ENCODE results near the gene LRCH1.
A peak's percentile ranks its signal among the peaks of the same experiment; 100 is the strongest.
"Not testable (repeated sequence)": the region's sequence is repeated elsewhere in the genome, so short reads cannot be mapped to it uniquely, and the experiment has no call there.

LRCH1 gene, protein sequence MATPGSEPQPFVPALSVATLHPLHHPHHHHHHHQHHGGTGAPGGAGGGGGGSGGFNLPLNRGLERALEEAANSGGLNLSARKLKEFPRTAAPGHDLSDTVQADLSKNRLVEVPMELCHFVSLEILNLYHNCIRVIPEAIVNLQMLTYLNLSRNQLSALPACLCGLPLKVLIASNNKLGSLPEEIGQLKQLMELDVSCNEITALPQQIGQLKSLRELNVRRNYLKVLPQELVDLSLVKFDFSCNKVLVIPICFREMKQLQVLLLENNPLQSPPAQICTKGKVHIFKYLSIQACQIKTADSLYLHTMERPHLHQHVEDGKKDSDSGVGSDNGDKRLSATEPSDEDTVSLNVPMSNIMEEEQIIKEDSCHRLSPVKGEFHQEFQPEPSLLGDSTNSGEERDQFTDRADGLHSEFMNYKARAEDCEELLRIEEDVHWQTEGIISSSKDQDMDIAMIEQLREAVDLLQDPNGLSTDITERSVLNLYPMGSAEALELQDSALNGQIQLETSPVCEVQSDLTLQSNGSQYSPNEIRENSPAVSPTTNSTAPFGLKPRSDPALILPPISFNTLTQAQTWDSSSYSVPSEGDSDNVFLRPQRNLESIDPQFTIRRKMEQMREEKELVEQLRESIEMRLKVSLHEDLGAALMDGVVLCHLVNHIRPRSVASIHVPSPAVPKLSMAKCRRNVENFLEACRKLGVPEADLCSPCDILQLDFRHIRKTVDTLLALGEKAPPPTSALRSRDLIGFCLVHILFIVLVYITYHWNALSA

DNA sequence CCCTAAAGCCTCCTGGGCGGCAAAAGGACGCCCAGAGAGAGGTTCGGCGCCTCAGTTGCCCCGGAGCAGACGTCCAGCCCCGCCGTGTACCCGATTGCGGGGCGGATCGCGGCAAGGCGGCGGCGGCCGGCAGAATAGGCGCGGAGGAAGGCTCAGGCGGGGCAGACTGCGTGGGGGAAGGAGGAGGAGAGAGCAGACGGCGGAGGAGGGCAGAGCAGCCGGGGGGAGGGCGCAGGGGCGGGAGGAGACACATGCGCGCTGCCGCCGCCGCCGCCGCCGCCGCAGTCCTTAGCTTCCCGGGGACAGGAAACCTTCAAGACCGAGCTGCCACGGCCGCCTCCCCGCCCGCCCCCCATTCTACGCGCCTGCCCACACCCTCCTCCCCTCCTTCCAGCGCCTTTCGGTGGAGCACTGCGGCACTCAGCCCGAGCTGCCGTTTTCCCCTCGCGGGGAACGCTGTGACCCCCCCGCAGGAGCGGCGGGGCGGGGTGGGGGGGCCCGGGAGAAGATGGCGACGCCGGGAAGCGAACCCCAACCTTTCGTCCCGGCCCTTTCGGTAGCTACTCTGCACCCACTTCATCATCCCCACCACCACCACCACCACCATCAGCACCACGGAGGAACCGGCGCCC is at the start of gene LRCH1:
Gene LRCH1 (plus strand): TSS at position 282 of the 632 bp plus-strand sequence. CDS start 227 bp downstream, at position 509.
- peak; percentile 96 for DNase-seq (ENCODE audit: low read depth, low spot score)

DNA sequence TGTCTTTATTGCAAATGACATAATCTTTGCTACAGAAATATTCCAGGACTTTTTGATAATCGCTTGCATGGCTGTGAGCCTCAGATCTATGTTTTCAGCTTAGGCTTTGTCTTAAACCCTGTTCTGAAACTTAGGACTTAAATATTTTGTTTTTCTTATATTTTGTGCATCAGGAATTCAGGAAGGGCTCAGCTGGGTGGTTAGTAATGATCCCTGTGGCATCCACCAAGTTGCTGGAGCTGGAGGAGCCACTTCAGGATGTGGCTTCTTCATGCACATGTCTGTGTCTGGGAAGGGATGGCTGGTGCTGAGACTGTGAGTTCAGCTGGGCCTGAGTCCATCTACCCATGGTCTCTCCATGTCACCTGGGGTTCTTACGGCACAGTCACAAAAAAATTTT is 48.9 kb upstream of the LRCH1 start:
- DNase-seq (ENCODE audit: low read depth, low spot score) = no peak

DNA sequence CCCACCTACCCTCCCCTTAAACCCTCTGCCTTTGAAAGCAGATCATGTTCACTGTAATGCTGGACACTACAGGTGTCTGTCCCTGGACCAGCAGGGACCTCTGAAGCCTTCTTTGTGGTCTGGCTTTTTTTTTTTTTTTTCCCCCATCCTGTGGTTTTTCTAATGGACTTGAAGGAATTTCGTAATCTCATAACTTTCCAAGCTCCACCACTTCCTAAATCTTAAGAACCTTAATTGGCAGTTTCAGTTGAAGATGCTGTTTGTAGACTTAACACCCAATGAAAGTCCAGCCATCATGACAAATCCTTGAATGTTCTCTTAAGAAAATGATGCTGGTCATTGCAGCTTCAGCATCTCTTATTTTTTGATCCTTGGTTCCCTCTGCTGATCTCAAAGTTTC is 45.0 kb upstream of the LRCH1 start:
- no peak for DNase-seq (ENCODE audit: low read depth, low spot score)

DNA sequence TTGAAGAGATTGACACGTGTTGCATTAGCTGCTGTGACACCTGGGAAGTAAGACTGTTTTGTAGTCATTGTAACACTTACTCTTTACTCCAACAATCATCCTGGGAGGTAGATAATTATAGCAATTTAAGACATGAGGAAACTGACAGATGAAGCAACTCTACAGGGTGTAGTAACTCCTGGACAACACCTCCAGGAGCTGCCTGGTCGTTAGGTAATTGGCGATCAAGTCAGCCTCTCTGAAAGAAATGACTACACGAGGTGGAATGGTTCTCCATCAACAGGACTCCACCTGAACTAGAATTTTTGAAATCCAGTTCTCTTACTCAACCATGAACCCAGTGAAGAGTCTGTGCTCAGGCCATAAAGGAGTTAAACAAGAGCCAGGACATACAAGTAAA is 43.0 kb upstream of the LRCH1 start:
- no peak for DNase-seq (ENCODE audit: low read depth, low spot score)

DNA sequence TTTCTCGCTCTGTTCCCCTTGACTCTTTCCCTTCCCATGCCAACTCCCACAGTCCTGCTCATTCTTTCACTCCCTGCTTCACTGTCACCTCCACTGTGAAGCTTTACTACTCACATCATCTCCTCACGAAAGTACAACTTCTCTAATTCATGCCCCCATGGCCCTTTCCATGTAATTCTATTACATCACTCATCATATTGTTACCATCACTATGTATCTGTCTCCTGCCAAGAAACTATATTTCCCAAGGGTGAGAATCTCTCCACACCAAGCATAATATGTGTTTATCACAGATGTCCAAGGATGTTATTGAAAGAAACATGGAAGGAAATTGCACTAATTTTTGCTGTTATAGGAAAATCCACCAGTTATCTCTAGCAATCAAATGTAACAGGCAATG is 37.2 kb upstream of the LRCH1 start:
- DNase-seq (ENCODE audit: low read depth, low spot score) = no peak

DNA sequence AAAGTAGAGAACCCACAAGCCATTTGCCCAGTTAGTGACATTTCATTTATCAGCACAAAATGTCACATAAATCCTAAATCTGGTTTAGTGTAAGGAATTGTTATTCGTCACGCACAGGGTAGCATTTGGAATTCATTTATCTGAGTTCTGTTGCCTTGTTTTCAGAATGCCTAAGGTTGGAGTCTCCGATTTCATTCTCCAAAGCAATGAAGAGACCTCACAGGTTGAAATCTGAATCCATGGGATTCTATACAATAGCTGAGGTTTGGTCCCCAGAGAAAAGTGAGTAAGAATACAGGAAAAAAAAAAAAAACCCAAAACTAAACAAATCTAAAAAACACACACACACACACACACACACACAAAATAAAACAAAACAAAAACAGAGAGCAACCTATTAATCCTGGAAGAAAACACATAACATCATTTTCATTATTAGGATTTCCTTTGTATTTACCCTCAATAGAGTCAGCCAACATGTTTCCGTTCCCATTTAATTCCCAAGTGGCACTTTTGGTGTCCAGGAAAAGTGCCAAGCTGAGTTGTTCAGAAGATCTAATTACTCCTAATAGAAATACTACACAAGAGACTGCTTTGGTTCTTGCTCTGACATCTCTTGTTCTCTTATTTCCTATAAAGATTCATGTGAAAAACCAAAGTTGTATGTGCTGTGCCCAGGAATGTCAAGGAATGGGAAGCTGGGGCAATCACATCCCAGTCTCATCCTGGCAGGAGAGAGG is 36.2 kb upstream of the LRCH1 start:
- no peak for DNase-seq (ENCODE audit: low read depth, low spot score)

DNA sequence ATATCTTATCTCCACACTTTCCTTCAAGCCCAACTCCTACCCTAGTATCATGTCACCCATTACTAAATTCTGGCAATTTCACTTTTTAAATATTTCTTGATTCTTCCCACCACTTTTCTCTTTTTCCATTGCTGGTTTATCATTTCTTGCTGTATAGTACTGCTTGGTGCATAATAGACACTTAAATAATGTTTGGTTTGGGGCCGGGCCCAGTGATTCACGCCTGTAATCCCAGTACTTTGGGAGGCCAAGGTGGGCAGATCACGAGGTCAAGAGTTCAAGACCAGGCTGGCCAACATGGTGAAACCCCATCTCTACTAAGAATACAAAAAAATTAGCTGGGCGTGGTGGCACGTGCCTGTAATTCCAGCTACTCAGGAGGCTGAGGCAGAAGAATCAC is 35.2 kb upstream of the LRCH1 start:
- not testable (repeated sequence) for DNase-seq (ENCODE audit: low read depth, low spot score)

DNA sequence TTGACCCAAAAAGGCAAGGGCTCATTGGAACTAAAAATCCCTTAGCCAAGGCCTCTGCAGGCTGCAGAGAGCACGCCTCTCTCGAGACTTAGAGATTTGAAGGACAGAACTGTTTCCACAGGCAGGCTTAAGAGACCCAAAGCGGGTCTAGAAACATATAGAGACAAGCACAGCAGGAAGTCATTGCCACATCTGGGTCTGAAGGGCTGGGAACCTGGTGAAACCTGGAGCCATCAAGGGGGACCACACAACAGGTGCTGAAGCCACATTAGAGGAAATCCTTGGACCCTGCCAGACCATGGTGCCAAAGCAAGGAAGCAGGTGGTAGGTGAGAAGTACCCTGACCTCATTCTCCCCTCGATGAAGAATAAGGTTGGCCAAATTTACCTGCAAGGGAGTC is 33.8 kb upstream of the LRCH1 start:
- no peak for DNase-seq (ENCODE audit: low read depth, low spot score)

DNA sequence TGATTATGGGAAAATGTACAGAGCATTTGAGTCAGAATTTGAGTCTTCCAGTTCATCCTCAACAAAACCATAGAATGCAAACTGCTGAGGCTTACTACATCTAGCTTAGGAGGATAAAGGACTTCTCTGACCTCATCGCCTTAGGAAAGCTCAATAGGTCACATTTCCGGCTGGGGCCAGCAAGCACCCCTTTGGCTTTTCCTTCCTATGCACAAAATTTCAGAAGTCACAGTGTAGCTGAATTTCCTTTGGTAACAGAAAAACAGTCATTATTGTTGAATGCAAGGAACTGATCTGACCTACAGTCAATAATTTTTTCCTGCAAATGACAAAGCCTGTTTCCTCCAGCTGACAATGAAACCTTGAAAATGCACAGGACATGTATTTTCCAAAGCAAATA is 32.8 kb upstream of the LRCH1 start:
- DNase-seq (ENCODE audit: low read depth, low spot score) = no peak

DNA sequence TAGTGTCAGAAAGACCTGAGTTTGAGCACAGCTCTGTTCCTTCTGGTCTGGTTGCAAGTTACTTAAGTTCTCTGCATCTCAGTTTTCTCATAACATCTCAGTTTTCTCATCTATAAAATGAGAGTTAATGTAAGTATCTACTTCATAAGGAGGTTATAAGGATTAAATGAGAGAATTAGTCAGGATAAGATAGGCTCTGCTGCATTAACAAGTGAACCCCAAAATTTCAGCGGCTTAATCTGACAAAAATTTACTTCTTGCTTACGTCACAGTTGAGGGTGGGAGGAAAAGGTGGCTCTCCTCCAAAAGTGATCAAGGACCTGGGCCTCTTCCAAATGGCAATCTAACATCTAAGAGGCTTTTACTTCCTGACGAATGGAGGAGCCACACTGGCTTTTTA is 31.5 kb upstream of the LRCH1 start:
- DNase-seq (ENCODE audit: low read depth, low spot score) = no peak

DNA sequence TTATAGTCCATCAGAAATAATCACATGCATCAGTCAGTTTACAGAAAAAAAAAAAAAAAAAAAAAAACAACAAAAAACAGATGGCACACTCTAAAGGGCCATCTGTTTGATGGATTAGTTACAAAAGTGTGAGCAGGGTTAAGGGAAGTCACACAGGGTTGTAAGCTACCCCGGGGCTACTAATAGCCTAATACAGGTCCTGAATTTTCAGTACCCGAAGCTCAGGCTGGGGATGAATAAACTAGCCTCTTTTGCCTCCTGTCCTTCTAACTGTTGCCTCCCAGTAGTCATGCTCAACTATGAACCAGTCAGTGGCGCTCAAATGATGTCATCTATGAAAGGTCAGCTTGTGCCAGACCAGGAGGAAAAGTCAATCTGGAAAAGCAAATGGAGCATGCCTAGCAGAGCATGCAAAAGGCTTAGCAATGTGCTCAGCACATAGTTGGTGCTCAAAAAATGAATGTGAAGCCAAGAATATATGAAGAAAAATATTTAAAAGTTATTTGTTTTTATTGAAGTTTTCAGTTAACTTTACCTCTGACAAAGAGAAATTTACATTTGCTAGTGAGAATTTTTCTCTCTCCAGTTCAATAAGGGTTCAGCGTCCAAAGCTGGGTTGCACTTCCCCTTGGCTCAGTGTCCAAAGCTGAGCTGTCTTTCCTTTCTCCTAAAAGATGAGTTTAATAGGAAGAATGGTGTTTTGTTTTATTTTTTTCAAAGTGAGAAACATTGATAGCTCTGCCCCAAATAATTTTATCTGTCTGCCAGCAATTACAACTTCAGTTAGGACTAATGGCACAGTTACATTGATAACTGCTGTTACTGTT is 30.8 kb upstream of the LRCH1 start:
- DNase-seq (ENCODE audit: low read depth, low spot score) = no peak

DNA sequence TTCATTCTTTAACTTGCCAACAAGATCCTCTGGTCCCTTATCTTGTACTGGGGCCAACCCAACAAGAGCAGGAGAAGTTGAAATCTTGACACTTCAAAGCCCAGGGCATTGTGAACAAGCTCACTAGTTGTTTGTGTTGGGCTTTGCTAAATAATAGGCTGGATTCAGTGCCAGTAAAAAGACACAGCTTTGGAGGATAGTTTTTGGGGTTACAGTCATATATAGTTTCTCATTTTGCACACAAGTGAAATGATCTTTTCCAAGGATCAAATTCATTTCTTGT is 30.3 kb upstream of the LRCH1 start:
- no peak for DNase-seq (ENCODE audit: low read depth, low spot score)

DNA sequence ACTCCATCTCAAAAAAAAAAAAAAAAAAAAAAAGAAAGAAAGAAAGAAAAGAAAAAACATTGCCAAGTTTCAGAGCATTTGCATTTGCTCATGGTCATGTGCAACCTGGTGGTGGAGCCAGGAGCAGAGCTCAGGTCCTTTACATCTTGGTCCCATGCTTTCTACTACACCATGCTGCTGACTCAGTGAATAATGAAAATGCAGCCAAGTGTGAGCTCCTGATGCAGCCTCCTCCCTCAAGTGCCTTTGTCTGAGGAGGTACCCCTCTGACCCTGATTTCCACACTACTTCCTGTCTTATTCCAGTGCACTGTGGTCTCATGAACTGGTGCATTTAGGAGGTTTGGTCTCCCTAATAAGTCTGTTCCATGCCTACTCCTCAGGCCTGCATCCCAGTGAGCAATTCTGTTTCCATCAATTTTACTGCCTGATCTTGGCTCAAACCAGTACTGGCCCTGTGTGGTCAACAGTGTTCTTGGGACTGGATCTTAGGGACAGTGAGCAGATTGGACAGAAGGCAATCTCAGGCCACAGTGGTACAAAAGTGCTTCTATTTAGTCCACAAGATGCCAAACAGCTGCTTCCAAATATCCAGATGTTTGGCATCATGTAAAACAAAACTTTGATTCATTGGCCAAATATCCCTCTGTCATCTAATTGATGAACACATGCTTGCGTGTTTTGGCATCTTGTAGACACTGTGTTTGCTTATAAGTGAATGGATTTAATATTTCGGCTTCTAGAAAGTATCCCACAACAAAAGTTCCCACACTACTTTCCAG is 28.8 kb upstream of the LRCH1 start:
- no peak for DNase-seq (ENCODE audit: low read depth, low spot score)

DNA sequence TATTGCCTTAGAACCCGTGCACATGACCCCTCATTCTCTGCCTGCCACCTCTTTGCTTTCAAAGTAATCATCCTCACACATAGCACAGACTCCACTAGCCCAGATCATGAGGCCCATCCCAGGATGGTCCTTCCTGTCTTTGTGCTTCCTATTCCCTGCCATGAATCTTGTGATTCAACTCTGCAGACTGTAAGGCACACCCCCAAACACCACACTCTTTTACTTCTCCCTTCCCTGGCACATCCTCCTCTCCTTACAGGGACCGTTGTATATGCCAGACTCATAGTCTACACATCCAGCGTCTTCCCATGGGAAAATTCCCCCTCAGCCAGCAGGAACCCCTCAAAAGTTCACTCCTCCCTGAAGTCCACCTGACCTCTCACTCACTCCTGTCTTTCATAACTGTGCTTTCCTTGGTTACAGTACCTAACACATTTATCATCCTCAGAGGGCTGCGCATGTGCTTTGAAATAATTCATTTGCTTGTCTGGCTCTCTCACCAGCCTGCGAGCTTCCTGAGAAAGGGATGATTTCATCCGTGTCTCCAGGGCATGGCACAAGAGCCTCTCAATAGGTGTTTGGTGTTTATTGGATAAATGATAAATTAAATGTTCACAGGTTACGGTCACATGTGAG is 26.8 kb upstream of the LRCH1 start:
- DNase-seq (ENCODE audit: low read depth, low spot score) = no peak

DNA sequence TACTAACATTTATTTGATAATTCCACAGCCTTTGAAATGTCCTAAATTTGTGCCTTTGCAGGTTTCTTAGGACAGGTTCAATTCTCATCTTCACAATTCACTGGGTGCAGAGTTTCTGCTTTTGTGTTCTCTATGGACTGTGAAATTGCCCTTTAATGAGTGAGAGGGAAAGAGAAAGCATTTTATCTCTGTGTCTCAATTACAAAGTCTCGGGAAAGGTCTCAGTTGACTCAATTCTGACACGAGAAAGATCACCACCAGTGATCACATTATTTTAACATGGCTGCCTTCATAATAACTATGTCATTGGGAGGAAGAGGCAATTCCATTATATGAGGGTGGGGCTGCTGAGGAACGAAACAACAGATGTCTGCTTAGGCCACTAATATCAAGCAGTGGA is 26.2 kb upstream of the LRCH1 start:
- DNase-seq (ENCODE audit: low read depth, low spot score) = no peak

DNA sequence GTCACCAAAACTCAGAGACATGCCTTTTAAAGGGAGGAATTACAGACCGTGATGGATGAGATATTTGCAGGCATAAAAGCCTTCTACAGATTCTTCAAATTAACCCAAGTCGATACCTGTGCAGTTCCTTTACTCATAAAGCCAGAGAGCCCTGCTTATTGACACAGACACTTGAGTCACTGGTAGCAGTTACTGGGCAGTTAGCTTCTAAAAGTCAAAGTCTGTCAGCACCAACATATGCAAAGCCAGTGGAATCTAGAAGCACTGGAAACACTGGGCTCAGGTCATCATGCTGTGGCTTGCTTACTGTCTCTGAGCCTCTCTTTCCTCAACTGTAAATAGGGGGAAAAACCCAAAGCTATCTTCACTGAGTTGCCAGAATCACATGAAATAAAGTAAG is 25.7 kb upstream of the LRCH1 start:
- DNase-seq (ENCODE audit: low read depth, low spot score) = no peak

DNA sequence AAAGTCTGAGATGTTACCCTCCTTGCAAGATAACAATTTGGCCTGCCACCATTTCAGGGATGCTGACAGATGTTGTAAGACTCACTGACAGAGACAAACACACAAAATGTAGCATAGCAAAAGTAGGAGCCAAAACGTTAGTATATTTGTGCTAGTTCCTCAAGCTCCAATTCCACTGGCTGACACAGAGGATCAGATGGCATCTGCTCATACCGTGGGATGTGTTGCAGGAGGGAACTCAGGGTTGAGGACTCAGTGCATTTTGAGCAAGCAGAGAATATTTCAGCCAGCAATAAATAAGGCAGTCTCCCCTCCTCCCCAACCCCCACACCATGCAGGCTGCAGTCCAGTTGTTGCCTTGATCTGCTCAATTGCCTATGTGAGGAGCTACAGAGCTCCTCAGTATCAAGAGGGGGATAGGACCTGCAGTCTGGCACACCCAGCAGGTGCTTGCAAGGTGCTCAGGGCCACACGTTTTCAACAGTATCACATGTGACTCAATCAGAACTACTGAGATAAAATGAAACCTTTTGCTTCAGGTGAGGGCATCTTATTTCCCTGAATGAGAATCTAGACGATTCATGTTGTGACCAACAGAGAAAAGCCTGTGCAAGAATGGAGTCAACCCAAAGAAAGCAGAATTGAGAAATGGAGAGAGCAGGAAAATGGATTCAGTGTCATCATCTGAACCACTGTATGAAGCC is 23.6 kb upstream of the LRCH1 start:
- no peak for DNase-seq (ENCODE audit: low read depth, low spot score)

DNA sequence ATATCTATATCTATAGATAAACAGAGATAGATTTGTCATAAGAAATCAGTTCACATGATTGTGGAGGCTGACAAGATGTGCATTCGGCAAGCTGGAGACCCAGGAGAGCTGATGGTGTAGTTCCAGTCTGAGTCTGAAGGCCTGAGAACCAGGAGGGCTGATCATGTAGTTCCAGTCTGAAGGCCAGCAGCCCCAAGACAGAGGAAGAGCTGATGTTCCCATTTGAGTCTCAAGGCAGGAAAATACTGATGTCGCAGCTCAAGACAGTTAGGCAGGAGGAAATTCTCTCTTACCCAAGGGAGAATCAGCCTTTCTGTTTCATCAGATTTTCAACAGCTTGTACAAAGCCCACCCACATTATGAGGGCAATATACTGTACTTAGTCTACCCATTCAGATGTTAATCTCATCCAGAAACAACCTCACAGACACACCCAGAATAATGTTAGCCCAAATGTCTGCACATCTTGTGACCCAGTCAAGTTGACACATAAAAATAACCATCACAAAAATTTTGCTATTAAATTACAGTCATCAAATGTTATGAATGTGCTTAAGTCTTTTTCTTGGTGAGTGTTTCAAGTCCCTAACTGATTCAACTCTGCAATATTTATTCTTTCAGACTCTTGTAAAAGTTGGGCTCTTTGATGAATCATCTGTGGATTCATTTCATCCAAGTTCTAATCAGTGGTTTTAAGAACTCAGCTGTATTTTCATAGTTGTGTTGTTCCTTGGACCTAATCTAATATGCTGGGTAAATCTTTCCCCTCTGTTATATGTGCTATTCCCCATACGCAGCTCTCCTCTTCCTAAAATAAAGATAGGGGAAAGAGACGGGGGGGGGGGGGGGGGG is 22.7 kb upstream of the LRCH1 start:
- DNase-seq (ENCODE audit: low read depth, low spot score) = peak; percentile 47

Measured in astrocyte of the hippocampus (primary cell).